GM21717 (cell line): ENCODE results near the gene SRSF8.
"Not testable (repeated sequence)": the region's sequence is repeated elsewhere in the genome, so short reads cannot be mapped to it uniquely, and the experiment has no call there.

Experiments
- ATAC-seq: cut with Tn5 transposase; IDR thresholded peaks from one replicate; pipeline ENCODE4 v1.9.1; 2021; ENCODE audit warnings: mild to moderate bottlenecking, moderate library complexity; ENCODE audit not compliant: unreplicated experiment

SRSF8 gene

GRCh38 chr11:95066716-95067038 is at the start of gene SRSF8:
SRSF8 (plus strand) TSS chr11:95066919; CDS start chr11:95067227, 308 bp downstream.
- ATAC-seq = peak; percentile 42

GRCh38 chr11:95021468-95021867 is 45.3 kb upstream of the SRSF8 start:
- not testable (repeated sequence) for ATAC-seq

GRCh38 chr11:95024958-95025357 is 41.8 kb upstream of the SRSF8 start, which contains the start of gene KDM4E:
KDM4E (plus strand) TSS chr11:95025258; CDS start chr11:95025558, 300 bp downstream.
- no peak for ATAC-seq

- ATAC-seq = not testable (repeated sequence)
Observed at GRCh38 chr11:95025594-95025993, 41.1 kb upstream of the SRSF8 start.

- no peak for ATAC-seq
Observed at GRCh38 chr11:95028357-95028756, 38.4 kb upstream of the SRSF8 start.

- ATAC-seq = no peak
Observed at GRCh38 chr11:95033051-95033450, 33.7 kb upstream of the SRSF8 start.

- ATAC-seq = no peak
Observed at GRCh38 chr11:95035316-95035715, 31.4 kb upstream of the SRSF8 start.

- not testable (repeated sequence) for ATAC-seq
Observed at GRCh38 chr11:95037356-95038035, 29.2 kb upstream of the SRSF8 start.

GRCh38 chr11:95042239-95042638 is 24.5 kb upstream of the SRSF8 start:
- ATAC-seq = no peak

GRCh38 chr11:95042906-95043305 is 23.8 kb upstream of the SRSF8 start:
- ATAC-seq = no peak

- no peak for ATAC-seq
Observed at GRCh38 chr11:95044010-95044409, 22.7 kb upstream of the SRSF8 start.

GRCh38 chr11:95045812-95046211 is 20.9 kb upstream of the SRSF8 start:
- ATAC-seq = no peak

GRCh38 chr11:95049122-95049521 is 17.6 kb upstream of the SRSF8 start, which contains the start of gene KDM4F:
KDM4F (plus strand) TSS chr11:95049422.
- not testable (repeated sequence) for ATAC-seq

GRCh38 chr11:95050595-95051202 is 16.0 kb upstream of the SRSF8 start:
- ATAC-seq = no peak

- no peak for ATAC-seq
Observed at GRCh38 chr11:95054356-95054755, 12.4 kb upstream of the SRSF8 start.

GRCh38 chr11:95055283-95055897 is 11.3 kb upstream of the SRSF8 start:
- ATAC-seq = peak; percentile 95

- ATAC-seq = no peak
Observed at GRCh38 chr11:95057959-95058358, 8.8 kb upstream of the SRSF8 start.

GRCh38 chr11:95058621-95059020 is 8.1 kb upstream of the SRSF8 start:
- ATAC-seq = no peak

GRCh38 chr11:95059046-95059445 is 7.7 kb upstream of the SRSF8 start:
- ATAC-seq = no peak

GRCh38 chr11:95065336-95065735 is 1.4 kb upstream of the SRSF8 start:
- no peak for ATAC-seq

- peak; percentile 71 for ATAC-seq
Observed at GRCh38 chr11:95067039-95067840, 521 bp downstream of the SRSF8 start.
